Gastrocnemius medialis (tissue), 4 donors: ENCODE results near the gene CERS6. TPM values are rescaled to one million over a fixed set of nuclear protein-coding genes. Genes with fewer than 3 reads are reported as not detected.

Experiments used
- ATAC-seq, 2 donors: fragments of 150-250 bp; one replicate each; pipeline ENCODE4 v1.9.1; 2016
- DNase-seq, 2 donors: peaks; one replicate each; pipeline ENCODE4 v3.0.0-alpha.2; 2019
- H3K27ac ChIP-seq, 4 donors: fragments of 200-600 bp; sonication (generic); 1 replicate in 1 of 4; 2 replicates in 3 of 4; pipeline ENCODE4 v1.5.1; 2016 to 2018; ENCODE audit warnings: mild to moderate bottlenecking in 2 of 4, moderate library complexity in 1 of 4
- H3K27me3 ChIP-seq, 3 donors: fragments of 200-600 bp; sonication (generic) in 2 of 3; 1 replicate in 1 of 3; 2 replicates in 2 of 3; pipeline versions ENCODE4 v1.5.1 to v1.6.0; 2016 to 2019; ENCODE audit warnings: mild to moderate bottlenecking in 1 of 3, moderate library complexity in 1 of 3
- H3K36me3 ChIP-seq, 2 donors: fragments of 200-600 bp; sonication (generic) in 1 of 2; one replicate each; pipeline ENCODE4 v1.5.1; 2017 to 2018
- H3K4me1 ChIP-seq, 2 donors: fragments of 200-600 bp; sonication (generic) in 1 of 2; one replicate each; pipeline ENCODE4 v1.5.1; 2016 to 2017; ENCODE audit warnings: mild to moderate bottlenecking in 2 of 2
- H3K4me3 ChIP-seq, 4 donors: fragments of 200-600 bp; sonication (generic) in 3 of 4; 1 replicate in 1 of 4; 2 replicates in 3 of 4; pipeline ENCODE4 v1.5.1; 2016 to 2019; ENCODE audit warnings: mild to moderate bottlenecking in 2 of 4
- H3K9me3 ChIP-seq, 3 donors: fragments of 200-600 bp; sonication (generic) in 2 of 3; 1 replicate in 1 of 3; 2 replicates in 2 of 3; pipeline ENCODE4 v1.5.1; 2016 to 2019
- POLR2A ChIP-seq, 2 donors: fragments of 450-650 bp; IDR thresholded peaks; one replicate each; pipeline ENCODE4 v1.6.1; 2017; ENCODE audit warnings: antibody characterized with exemption in 2 of 2, mild to moderate bottlenecking in 2 of 2, moderate library complexity in 2 of 2
- in situ Hi-C, 4 donors: fragments of 200-750 bp; cut with MboI; loops; one replicate each; pipeline versions ENCODE4 v1.15.0 to v1.8.0; 2017; ENCODE audit warnings: low sequenced_read_pairs in 4 of 4
- intact Hi-C: fragments of 100-400 bp; cut with DNase I; formaldehyde crosslinking; loops from one replicate; pipeline ENCODE4 v1.15.1; 2023; ENCODE audit warnings: low total_unique reads
- total RNA-seq, 4 donors: library from RNA; depleted of rRNA; stranded (reverse); fragments of >200 nt; gene quantifications; one replicate each; pipeline versions ENCODE4 v1.1.0 to v1.2.3, GENCODE V29; 2016
- TF ChIP-seq, protein P1 (sequence below), 5 experiments: fragments of 450-650 bp in 3 of 5; fragments of 200-600 bp in 2 of 5; sonication (generic) in 2 of 5; IDR thresholded peaks in 4 of 5; conservative IDR thresholded peaks in 1 of 5; 1 replicate in 4 of 5; 2 replicates in 1 of 5; pipeline ENCODE4 v1.5.1; 2016 to 2019; ENCODE audit warnings: antibody characterized with exemption in 5 of 5, mild to moderate bottlenecking in 3 of 5, moderate library complexity in 3 of 5

The CERS6 gene
- total RNA-seq, 4 donors from 2014 or later = 11.9 to 18.0 (median 14.7) TPM

DNA sequence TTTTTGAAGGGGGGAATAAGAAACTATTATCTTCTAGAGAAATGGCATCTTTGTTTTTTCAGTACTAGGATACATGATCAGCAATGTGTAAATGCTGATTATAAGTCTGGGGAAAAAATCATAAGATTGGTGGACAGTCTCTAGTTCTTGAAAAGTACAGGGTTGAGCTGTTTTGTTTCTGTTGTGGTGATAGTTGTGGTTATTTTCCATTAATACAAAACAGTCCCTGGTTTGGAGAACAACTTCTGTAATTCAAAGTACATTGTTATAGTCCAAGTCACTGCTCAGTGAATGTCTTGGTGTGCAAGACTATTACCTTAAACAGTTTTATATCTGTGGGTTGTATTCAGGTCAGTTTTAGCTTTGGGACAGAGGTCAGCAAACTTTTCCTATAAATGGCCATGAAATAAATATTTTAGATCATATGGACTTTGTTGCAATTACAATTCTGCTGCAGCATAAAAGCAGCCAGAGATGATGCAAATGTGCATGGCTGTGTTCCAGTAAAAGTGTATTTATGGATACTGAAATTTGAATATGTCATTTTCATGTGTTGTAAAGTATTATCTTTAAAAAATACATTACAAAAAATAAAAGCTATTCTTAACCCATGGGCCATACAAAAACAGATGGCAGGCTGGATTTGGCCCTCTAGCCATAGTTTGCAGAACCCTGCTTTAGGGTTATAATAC lies 111.0 kb downstream of the CERS6 start:
- Histone ChIP-seq H3K4me3 (no peak overlapping the region), H3K27ac (peak overlapping the region in 3 of 4 donors; percentile 9 to 49 (median 44)), H3K4me1 (peaks cover 25 to 47% of the 10 kb centered on the region in 2 donors), H3K36me3 (no peaks in the 10 kb centered on the region), H3K9me3 (no peaks in the 10 kb centered on the region), H3K27me3 (no peaks in the 10 kb centered on the region)
- TF ChIP-seq, protein P1, sequence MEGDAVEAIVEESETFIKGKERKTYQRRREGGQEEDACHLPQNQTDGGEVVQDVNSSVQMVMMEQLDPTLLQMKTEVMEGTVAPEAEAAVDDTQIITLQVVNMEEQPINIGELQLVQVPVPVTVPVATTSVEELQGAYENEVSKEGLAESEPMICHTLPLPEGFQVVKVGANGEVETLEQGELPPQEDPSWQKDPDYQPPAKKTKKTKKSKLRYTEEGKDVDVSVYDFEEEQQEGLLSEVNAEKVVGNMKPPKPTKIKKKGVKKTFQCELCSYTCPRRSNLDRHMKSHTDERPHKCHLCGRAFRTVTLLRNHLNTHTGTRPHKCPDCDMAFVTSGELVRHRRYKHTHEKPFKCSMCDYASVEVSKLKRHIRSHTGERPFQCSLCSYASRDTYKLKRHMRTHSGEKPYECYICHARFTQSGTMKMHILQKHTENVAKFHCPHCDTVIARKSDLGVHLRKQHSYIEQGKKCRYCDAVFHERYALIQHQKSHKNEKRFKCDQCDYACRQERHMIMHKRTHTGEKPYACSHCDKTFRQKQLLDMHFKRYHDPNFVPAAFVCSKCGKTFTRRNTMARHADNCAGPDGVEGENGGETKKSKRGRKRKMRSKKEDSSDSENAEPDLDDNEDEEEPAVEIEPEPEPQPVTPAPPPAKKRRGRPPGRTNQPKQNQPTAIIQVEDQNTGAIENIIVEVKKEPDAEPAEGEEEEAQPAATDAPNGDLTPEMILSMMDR (IDR thresholded peaks at IDR 0.05 in 4 of 5, conservative IDR thresholded peaks at IDR 0.05 in 1 of 5) = no peak
- no peak for TF ChIP-seq POLR2A (IDR thresholded peaks at IDR 0.05)
- DNase-seq (no peak), ATAC-seq (no peak)
- intact Hi-C loops (no loop called here), in situ Hi-C loops (no loop called here)

DNA sequence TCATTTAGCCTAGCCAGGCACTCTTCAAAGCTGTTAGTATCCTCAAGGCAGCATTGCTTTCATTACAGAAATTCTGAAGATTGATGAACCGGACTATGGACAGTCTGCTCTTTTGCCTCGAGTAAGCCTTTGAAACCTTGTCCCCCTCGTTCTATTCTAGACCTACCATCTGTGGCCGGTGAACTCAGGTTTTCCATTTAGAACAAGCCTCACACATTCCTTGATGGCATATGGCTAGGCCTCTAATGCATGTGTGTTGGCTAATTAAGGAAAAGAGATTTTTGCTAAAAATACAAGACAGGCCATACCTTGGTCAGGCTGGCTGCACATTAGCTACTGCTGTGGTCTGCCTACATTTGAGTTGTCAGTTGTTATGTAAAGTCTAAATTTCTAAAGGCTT lies 111.8 kb downstream of the CERS6 start:
- no peaks in the 10 kb centered on the region for H3K27me3 ChIP-seq
- in situ Hi-C loops (no loop called here), intact Hi-C loops (no loop called here)
- DNase-seq (no peak), ATAC-seq (peak in 1 of 2 donors; percentile 30)
- peaks cover 25 to 47% of the 10 kb centered on the region in 2 donors for H3K4me1 ChIP-seq
- no peak for TF ChIP-seq POLR2A (IDR thresholded peaks at IDR 0.05)
- TF ChIP-seq, protein P1 (IDR thresholded peaks at IDR 0.05 in 4 of 5, conservative IDR thresholded peaks at IDR 0.05 in 1 of 5) = no peak
- no peaks in the 10 kb centered on the region for H3K9me3 ChIP-seq
- peak overlapping the region in 3 of 4 donors; percentile 9 to 49 (median 44) for H3K27ac ChIP-seq
- H3K4me3 ChIP-seq = no peak overlapping the region
- H3K36me3 ChIP-seq = no peaks in the 10 kb centered on the region

DNA sequence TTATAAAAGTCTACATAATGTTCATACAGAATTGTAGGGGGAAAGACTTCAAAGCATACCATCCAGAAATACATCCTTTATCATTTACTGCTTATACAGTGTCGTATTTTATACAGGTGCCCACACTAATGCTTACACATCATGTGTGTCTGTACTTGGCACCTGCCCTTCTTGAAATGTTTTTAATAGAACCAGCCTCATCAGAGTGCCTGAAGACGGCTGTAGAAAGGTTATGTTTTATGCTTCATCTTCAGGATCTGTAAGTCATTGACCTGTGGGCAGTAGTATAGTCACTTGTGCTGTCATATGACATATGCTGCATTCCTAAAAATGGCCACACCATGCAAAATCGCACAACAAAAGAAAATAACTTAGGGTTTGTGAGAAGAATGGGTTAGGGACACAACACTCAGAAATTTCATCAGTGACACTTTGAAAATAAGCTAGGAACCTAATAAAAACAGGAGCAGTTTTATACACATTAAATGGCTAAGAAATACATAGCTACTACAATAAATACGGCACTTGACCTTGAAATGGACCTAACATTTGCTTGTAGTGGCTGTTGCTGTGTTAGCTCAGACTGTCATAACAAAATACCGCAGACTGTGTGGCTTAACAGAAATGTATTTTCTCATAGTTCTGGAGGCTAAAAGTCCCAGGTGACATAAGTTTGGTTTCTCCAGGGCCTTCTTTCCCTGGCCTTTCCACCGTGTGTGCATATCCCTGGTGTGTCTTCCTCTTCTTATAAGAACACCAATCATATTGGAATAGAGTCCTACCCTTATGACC lies 112.6 kb downstream of the CERS6 start:
- no peak overlapping the region for H3K4me3 ChIP-seq
- H3K27ac ChIP-seq = peak overlapping the region; percentile 6 to 48 (median 19)
- DNase-seq (no peak), ATAC-seq (no peak)
- no peak for TF ChIP-seq POLR2A (IDR thresholded peaks at IDR 0.05)
- TF ChIP-seq, protein P1 (IDR thresholded peaks at IDR 0.05 in 4 of 5, conservative IDR thresholded peaks at IDR 0.05 in 1 of 5) = no peak
- in situ Hi-C loops = no loop called here
- H3K4me1 ChIP-seq = peaks cover 25 to 47% of the 10 kb centered on the region in 2 donors
- H3K27me3 ChIP-seq = no peaks in the 10 kb centered on the region
- no peaks in the 10 kb centered on the region for H3K9me3 ChIP-seq
- intact Hi-C loops = no loop called here
- no peaks in the 10 kb centered on the region for H3K36me3 ChIP-seq

DNA sequence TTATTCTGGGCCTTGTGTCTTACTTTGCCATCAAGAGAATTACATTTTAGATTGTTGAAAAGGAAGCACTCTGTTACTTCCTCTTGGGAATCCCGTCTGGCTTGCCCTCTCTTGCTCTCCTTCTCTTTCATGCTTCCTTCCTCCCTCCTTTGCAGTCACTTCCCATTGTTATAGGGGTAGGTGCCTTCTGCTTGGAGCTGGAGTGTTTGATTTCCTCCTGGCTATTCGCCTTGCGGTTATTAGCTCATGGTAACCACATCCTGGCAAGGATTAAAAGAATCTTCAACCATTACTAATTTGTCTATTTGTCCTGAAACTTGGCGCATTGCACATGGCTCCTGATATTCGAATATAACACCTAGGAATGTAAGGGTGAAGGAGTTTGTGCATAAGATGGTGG lies 115.0 kb downstream of the CERS6 start:
- Histone ChIP-seq H3K27me3 (no peaks in the 10 kb centered on the region), H3K9me3 (no peaks in the 10 kb centered on the region), H3K27ac (no peak overlapping the region), H3K36me3 (no peaks in the 10 kb centered on the region), H3K4me1 (peaks cover 25 to 37% of the 10 kb centered on the region in 2 donors), H3K4me3 (no peak overlapping the region)
- DNase-seq (no peak), ATAC-seq (no peak)
- intact Hi-C loops = loop anchor here (10.0 kb wide), 1 partner anchor 114 kb away; no protein-coding TSS in a partner anchor
- no peak for TF ChIP-seq POLR2A (IDR thresholded peaks at IDR 0.05)
- TF ChIP-seq, protein P1 (IDR thresholded peaks at IDR 0.05 in 4 of 5, conservative IDR thresholded peaks at IDR 0.05 in 1 of 5) = no peak
- in situ Hi-C loops = no loop called here
